ENCODE measurements around the gene RHBDD2. TPM values are rescaled to one million over a fixed set of nuclear protein-coding genes. Genes with fewer than 3 reads are reported as not detected.
"Not testable (repeated sequence)": the region's sequence is repeated elsewhere in the genome, so short reads cannot be mapped to it uniquely, and the experiment has no call there.

The RHBDD2 gene
- total and polyA plus RNA-seq, 8 donors, result 38.4 to 69.0 (median 46.7) TPM

DNA sequence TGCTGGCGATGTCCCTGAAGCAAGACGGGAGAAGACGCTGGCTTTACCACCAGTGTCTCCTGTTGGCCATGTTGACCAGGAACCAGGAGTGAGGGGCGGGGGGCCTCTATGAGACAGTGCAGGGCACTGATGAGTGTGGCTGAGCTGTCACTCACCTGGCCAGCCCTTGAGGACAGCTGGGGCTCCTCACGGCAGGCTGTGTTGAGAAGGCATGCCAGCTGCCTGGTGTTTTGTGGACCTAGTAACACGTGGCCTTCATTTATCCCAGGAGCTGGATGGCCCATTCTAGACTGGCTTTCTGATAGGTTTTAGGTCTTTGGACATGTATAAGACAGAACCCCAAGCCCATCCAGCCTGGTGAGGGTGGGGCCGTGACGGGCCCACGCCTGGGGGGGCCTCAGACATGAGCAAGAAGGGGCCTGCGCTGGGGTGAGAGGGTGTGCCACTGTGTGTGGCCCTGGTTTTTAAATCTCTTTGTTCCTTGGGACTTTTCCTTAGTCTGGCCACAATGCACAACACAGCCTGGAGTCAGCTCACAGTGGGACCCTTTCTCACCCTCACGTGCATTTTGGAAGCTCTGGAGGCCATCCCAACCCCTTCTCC is 10.5 kb downstream of the RHBDD2 start:
- ATAC-seq, result no peak
- H3K4me1 ChIP-seq, result peaks cover 11 to 14% of the 10 kb centered on the region in 2 donors
- DNase-seq, result no peak
- no peaks in the 10 kb centered on the region for H3K27me3 ChIP-seq
- peaks cover 0 to 48% of the 10 kb centered on the region in 2 donors for H3K36me3 ChIP-seq
- TF ChIP-seq, protein P1, sequence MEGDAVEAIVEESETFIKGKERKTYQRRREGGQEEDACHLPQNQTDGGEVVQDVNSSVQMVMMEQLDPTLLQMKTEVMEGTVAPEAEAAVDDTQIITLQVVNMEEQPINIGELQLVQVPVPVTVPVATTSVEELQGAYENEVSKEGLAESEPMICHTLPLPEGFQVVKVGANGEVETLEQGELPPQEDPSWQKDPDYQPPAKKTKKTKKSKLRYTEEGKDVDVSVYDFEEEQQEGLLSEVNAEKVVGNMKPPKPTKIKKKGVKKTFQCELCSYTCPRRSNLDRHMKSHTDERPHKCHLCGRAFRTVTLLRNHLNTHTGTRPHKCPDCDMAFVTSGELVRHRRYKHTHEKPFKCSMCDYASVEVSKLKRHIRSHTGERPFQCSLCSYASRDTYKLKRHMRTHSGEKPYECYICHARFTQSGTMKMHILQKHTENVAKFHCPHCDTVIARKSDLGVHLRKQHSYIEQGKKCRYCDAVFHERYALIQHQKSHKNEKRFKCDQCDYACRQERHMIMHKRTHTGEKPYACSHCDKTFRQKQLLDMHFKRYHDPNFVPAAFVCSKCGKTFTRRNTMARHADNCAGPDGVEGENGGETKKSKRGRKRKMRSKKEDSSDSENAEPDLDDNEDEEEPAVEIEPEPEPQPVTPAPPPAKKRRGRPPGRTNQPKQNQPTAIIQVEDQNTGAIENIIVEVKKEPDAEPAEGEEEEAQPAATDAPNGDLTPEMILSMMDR (IDR thresholded peaks at IDR 0.05), result no peak
- no peak overlapping the region for H3K27ac ChIP-seq
- intact Hi-C loops (cut with DNase I), result loop anchor here in 1 of 2 donors (10.0 kb wide), 1 partner anchor 105 kb away; the partner anchor contains the start of gene TMEM120A
- H3K9me3 ChIP-seq, result no peaks in the 10 kb centered on the region
- no peak overlapping the region for H3K4me3 ChIP-seq

DNA sequence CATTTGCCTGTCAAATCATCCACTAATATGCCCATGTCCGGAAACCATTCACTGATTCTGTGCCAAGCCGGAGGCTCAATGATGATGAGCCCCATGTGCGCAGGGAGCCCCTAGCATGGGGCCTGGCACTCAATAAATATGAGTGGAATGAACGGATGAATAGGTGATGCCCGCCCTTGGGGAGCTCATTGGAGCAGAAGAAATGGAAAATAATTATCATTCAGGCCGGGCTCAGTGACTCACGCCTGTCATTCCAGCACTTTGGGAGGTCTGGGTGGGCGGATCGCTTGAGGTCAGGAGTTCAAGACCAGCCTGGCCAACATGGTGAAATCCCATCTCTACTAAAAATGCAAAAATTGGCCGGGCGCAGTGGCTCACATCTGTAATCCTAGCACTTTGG is 11.0 kb downstream of the RHBDD2 start:
- no peak for ATAC-seq
- H3K4me1 ChIP-seq, result peaks cover 11 to 14% of the 10 kb centered on the region in 2 donors
- H3K27ac ChIP-seq, result no peak overlapping the region
- H3K4me3 ChIP-seq, result no peak overlapping the region
- H3K9me3 ChIP-seq, result no peaks in the 10 kb centered on the region
- peaks cover 0 to 43% of the 10 kb centered on the region in 2 donors for H3K36me3 ChIP-seq
- TF ChIP-seq, protein P1 (IDR thresholded peaks at IDR 0.05), result no peak
- intact Hi-C loops (cut with DNase I), result loop anchor here in 1 of 2 donors (10.0 kb wide), 1 partner anchor 105 kb away; the partner anchor contains the start of gene TMEM120A
- no peak for DNase-seq
- H3K27me3 ChIP-seq, result no peaks in the 10 kb centered on the region

DNA sequence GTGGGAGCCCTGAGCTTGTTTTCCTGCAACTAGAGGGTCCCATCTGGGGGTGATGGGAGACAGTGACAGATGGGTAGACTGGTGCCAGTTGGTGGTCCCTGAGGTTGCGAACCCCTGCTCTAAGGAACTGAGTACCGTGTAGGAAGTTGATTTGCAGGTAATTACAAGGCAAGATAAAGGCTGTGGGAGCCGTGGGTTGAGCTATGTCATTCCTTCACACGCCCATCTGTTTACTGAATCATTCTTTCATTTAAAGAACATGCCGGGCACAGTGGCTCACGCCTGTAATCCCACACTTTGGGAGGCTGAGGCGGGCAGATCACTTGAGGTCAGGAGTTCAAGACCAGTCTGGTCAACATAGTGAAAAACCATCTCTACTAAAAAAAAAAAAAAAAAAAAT is 12.4 kb downstream of the RHBDD2 start:
- H3K4me3 ChIP-seq; H3K9me3 ChIP-seq; H3K27me3 ChIP-seq; ATAC-seq; DNase-seq; intact Hi-C loops (cut with DNase I); H3K27ac ChIP-seq: not testable (repeated sequence)
- Histone ChIP-seq H3K4me1 (peaks cover 11 to 14% of the 10 kb centered on the region in 2 donors), H3K36me3 (peaks cover 0 to 29% of the 10 kb centered on the region in 2 donors)

DNA sequence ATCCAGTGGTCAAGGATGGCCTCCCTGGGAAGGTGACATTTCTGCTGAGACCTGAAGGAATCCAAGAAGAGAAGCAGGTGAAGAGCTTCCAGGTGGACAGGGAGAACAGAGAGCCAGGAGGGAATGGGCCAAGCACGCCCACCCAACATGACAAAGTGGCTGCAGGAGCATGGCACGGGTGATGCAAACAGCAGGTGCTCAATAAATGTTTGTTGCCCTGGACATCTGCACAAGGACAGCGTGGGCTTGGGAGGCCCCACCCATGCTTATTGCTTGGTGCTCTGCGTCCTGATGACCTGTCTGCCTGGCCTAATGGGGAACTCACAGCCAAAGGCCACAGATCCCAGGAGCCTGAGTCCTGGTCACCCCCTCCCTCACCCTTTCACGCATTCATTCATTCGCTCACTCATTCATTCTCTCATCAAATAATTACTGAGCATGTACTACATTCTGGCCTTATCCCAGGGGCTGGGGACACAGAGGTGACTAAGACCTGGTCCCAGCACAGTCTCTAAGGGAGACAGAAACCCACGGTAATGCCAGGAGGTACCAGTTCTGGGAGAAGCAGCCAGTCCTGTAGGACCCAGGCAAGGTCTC is 13.1 kb downstream of the RHBDD2 start:
- intact Hi-C loops (cut with DNase I), result no loop called here
- H3K27me3 ChIP-seq, result no peaks in the 10 kb centered on the region

DNA sequence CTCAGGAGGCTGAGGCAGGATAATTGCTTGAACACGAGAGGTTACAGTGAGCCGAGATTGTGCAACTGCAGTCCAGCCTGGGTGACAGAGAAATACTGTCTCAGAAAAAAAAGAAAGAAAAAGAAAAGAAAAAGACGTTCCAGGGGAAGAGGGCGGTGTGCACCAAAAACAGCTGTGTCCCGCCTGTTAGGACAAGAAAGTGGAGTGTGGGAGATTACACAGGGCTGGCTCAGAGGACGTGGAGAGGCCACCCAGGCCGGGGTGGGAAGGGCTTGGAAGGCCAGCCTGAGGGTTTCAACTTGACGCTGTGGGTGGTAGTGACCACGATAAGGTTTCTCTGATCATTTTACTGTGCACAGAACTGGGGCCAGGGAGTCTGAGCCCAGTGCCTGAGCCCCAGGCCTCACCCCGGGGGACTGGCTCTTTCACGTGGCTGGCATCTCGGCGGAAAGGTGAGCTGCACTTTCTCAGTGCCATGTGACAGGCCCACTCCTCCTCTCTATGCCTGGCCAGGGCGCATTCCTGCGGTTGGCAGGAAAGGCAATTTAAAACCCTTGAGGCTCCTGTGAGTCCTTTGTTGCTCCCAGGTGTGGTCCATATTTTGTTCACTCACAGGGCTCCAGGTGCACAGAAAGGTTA is 13.9 kb downstream of the RHBDD2 start:
- no peaks in the 10 kb centered on the region for H3K27me3 ChIP-seq
- peaks cover 11 to 14% of the 10 kb centered on the region in 2 donors for H3K4me1 ChIP-seq
- H3K36me3 ChIP-seq, result peaks cover 0 to 14% of the 10 kb centered on the region in 2 donors
- H3K9me3 ChIP-seq, result no peaks in the 10 kb centered on the region
- DNase-seq (peak; percentile 82 to 91 (median 86)), ATAC-seq (peak; percentile 84)
- intact Hi-C loops (cut with DNase I), result no loop called here
- no peak overlapping the region for H3K4me3 ChIP-seq
- TF ChIP-seq, protein P1 (IDR thresholded peaks at IDR 0.05), result no peak
- H3K27ac ChIP-seq, result peak overlapping the region; percentile 55 to 88

More for the DNA sequence above, 13.1 kb downstream of the RHBDD2 start:
- DNase-seq (no peak), ATAC-seq (no peak)
- H3K27ac ChIP-seq, result peak overlapping the region; percentile 55 to 88
- peaks cover 11 to 14% of the 10 kb centered on the region in 2 donors for H3K4me1 ChIP-seq
- H3K4me3 ChIP-seq, result no peak overlapping the region
- TF ChIP-seq, protein P1 (IDR thresholded peaks at IDR 0.05), result no peak
- H3K9me3 ChIP-seq, result no peaks in the 10 kb centered on the region
- H3K36me3 ChIP-seq, result peaks cover 0 to 22% of the 10 kb centered on the region in 2 donors
